Liver (tissue), 9 donors: ENCODE data around the gene SNX32. TPM values are rescaled to one million over a fixed set of nuclear protein-coding genes. Genes with fewer than 3 reads are reported as not detected.

Source experiments
- DNase-seq: peaks from one replicate; pipeline ENCODE4 v3.0.0-alpha.2; 2017; ENCODE audit warnings: low spot score
- H3K27ac ChIP-seq, 2 donors: one replicate each; pipeline ENCODE4 v1.7.0; 2013; ENCODE audit warnings: inconsistent platforms in 2 of 2, low read length in 2 of 2, control low read depth in 1 of 2, low read depth in 1 of 2, mild to moderate bottlenecking in 1 of 2
- H3K27me3 ChIP-seq, 4 donors: one replicate each; pipeline versions ENCODE4 v1.6.1 to v1.7.0; 2013; ENCODE audit warnings: low read length in 3 of 4, inconsistent platforms in 1 of 4, mild to moderate bottlenecking in 1 of 4, moderate library complexity in 1 of 4; ENCODE audit not compliant: control insufficient read depth in 4 of 4, insufficient read depth in 4 of 4
- H3K36me3 ChIP-seq, 4 donors: one replicate each; pipeline versions ENCODE4 v1.6.1 to v1.7.0; 2013; ENCODE audit warnings: low read length in 3 of 4, mild to moderate bottlenecking in 3 of 4, low read depth in 1 of 4, moderate library complexity in 1 of 4; ENCODE audit not compliant: control insufficient read depth in 4 of 4, insufficient read depth in 3 of 4
- H3K4me1 ChIP-seq, 4 donors: one replicate each; pipeline versions ENCODE4 v1.6.1 to v1.7.0; 2013; ENCODE audit warnings: low read length in 3 of 4, mild to moderate bottlenecking in 3 of 4, moderate library complexity in 1 of 4; ENCODE audit not compliant: control insufficient read depth in 4 of 4, insufficient read depth in 4 of 4
- H3K4me3 ChIP-seq, 3 donors: one replicate each; pipeline versions ENCODE4 v1.6.1 to v1.7.0; 2013; ENCODE audit warnings: low read length in 3 of 3, control low read depth in 1 of 3, low read depth in 1 of 3, mild to moderate bottlenecking in 1 of 3
- H3K9ac ChIP-seq, 2 donors: one replicate each; pipeline ENCODE4 v1.7.0; 2013; ENCODE audit warnings: low read length in 2 of 2, mild to moderate bottlenecking in 2 of 2, moderate library complexity in 2 of 2, control low read depth in 1 of 2, low read depth in 1 of 2
- H3K9me3 ChIP-seq, 4 donors: one replicate each; pipeline versions ENCODE4 v1.6.1 to v1.7.0; 2013; ENCODE audit warnings: low read length in 3 of 4; ENCODE audit not compliant: control insufficient read depth in 4 of 4
- EGR1 ChIP-seq, 2 donors: IDR thresholded peaks; 2 replicates each; pipeline ENCODE4 v1.6.1; 2016 to 2018; ENCODE audit warnings: antibody characterized with exemption in 2 of 2, low read depth in 2 of 2
- FOXA1 ChIP-seq: IDR thresholded peaks from 2 replicates; pipeline ENCODE4 v1.6.1; 2016; ENCODE audit warnings: antibody characterized with exemption
- GABPA ChIP-seq, 2 donors: IDR thresholded peaks in 1 of 2; conservative IDR thresholded peaks in 1 of 2; 2 replicates each; pipeline ENCODE4 v1.6.1; 2016; ENCODE audit warnings: antibody characterized with exemption in 2 of 2, mild to moderate bottlenecking in 1 of 2, moderate library complexity in 1 of 2
- HNF4A ChIP-seq, 2 donors: conservative IDR thresholded peaks; 2 replicates each; pipeline ENCODE4 v1.6.1; 2016; ENCODE audit warnings: antibody characterized with exemption in 2 of 2, mild to moderate bottlenecking in 2 of 2
- HNF4G ChIP-seq: IDR thresholded peaks from 2 replicates; pipeline ENCODE4 v1.6.1; 2016; ENCODE audit warnings: antibody characterized with exemption
- JUND ChIP-seq, 2 donors: IDR thresholded peaks; 2 replicates each; pipeline ENCODE4 v1.6.1; 2016; ENCODE audit warnings: antibody characterized with exemption in 2 of 2
- NR2F2 ChIP-seq: IDR thresholded peaks from 2 replicates; pipeline ENCODE4 v1.6.1; 2016; ENCODE audit warnings: antibody characterized with exemption
- RAD21 ChIP-seq, 2 donors: IDR thresholded peaks; 2 replicates each; pipeline ENCODE4 v1.6.1; 2016; ENCODE audit warnings: antibody characterized with exemption in 2 of 2, mild to moderate bottlenecking in 2 of 2
- RXRA ChIP-seq, 2 donors: IDR thresholded peaks; 2 replicates each; pipeline ENCODE4 v1.6.1; 2017 to 2018; ENCODE audit warnings: antibody characterized with exemption in 2 of 2, mild to moderate bottlenecking in 1 of 2
- SP1 ChIP-seq: IDR thresholded peaks from 2 replicates; pipeline ENCODE4 v1.6.1; 2018; ENCODE audit warnings: antibody characterized with exemption, mild to moderate bottlenecking
- TAF1 ChIP-seq: conservative IDR thresholded peaks from 2 replicates; pipeline ENCODE4 v1.6.1; 2016; ENCODE audit warnings: antibody characterized with exemption, mild to moderate bottlenecking
- YY1 ChIP-seq: IDR thresholded peaks from 2 replicates; pipeline ENCODE4 v1.6.1; 2016; ENCODE audit warnings: antibody characterized with exemption, mild to moderate bottlenecking
- WGBS: extraction: QIAGEN DNeasy Blood & Tissue Kit; methylation state at CpG from one replicate; pipeline ENCODE4 v1.1.7; 2013; 5-methylcytosine and 5-hydroxymethylcytosine counted together
- polyA plus RNA-seq, 2 donors: library from polyadenylated mRNA; stranded (reverse) in 1 of 2; unstranded in 1 of 2; fragments of 200-250 nt in 1 of 2; fragments of >200 nt in 1 of 2; fragmentation: Nextera tagmentation in 1 of 2; extraction: Ambion mirVana in 1 of 2; gene quantifications; one replicate each; pipeline versions ENCODE4 v1.2.1 to v1.2.3, GENCODE V29; 2013 to 2015
- total RNA-seq, 2 donors: library from RNA; depleted of rRNA; stranded (reverse); fragments of >200 nt; gene quantifications; one replicate each; pipeline ENCODE4 v1.2.3, GENCODE V29; 2014
- TF ChIP-seq, protein P1 (sequence below): IDR thresholded peaks from 2 replicates; pipeline ENCODE4 v1.6.1; 2016; ENCODE audit warnings: antibody characterized with exemption, mild to moderate bottlenecking
- TF ChIP-seq, protein P2 (sequence below): IDR thresholded peaks from 2 replicates; pipeline ENCODE4 v1.6.1; 2016; ENCODE audit warnings: antibody characterized with exemption
- TF ChIP-seq, protein P3 (sequence below): IDR thresholded peaks from 2 replicates; pipeline ENCODE4 v1.6.1; 2016; ENCODE audit warnings: antibody characterized with exemption
- TF ChIP-seq, protein P4 (sequence below): IDR thresholded peaks from 2 replicates; pipeline ENCODE4 v1.6.1; 2016; ENCODE audit warnings: antibody characterized with exemption
- TF ChIP-seq, protein P5 (sequence below): fragments of 150-350 bp; IDR thresholded peaks from 2 replicates; pipeline ENCODE4 v1.5.1; 2017; ENCODE audit warnings: improper control_type of control experiment, low read depth, low read length; ENCODE audit not compliant: missing input control
- donor health status: healthy.
- donor health status: healthy.
- donor health status: healthy.
- donor health status: healthy.
- donor health status: healthy.

SNX32 gene
- total and polyA plus RNA-seq, 4 donors: under 0.01 to 0.38 (median 0.06) TPM

DNA sequence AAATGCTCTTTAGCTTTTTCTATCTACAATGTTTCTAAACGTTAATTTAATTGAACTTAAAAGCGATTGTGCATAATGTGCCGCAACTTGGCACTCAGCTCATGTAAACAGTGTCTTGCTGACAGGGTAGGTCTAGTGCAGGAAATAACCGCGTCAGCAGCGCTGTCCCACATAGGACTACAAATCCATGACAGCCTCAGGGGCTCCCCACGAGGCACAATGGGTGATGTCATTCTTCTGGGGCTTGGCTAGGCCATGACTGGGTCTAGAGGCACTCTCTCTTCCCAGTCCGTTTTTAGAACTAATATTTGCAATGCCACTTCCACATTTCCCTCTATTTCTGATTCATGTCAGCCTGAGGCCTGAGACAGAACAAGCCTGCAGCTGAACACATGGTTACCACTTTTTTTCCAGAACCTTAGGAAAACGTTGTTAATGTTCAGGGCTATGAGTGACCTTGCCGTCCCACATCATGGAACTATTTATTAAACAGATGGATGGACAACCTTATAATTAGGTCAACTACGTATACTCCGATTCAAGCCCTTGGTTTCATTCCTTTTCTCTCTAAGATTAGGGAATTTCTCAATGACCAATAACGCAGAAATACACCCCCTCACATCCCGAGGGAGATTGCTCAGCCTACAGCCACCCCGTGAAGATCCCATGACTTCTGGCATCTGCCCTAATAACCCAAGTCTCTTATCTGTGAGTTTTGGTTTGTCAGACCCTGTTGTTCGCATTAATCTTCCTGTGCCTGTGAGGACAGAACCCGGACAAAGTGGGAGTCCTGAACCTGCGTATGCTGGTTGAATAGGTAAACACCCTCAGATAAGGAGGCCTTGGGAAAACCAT is 19.4 kb upstream of the SNX32 start:
- H3K27ac ChIP-seq: no peak overlapping the region
- H3K4me3 ChIP-seq: no peak overlapping the region
- WGBS: 75% methylated on average over 18 of the region's 18 CpGs
- H3K9me3 ChIP-seq: no peaks in the 10 kb centered on the region
- peaks cover 0 to 11% (median 6%) of the 10 kb centered on the region in 4 donors for H3K4me1 ChIP-seq
- DNase-seq: no peak
- no peaks in the 10 kb centered on the region for H3K36me3 ChIP-seq
- TF ChIP-seq NR2F2 (no peak), FOXA1 (no peak), EGR1 (IDR thresholded peaks at IDR 0.05; ENCODE audit: low read depth in 2 of 2) (no peak), JUND (IDR thresholded peaks at IDR 0.05) (no peak), RAD21 (IDR thresholded peaks at IDR 0.05) (no peak), GABPA (IDR thresholded peaks at IDR 0.05 in 1 of 2, conservative IDR thresholded peaks at IDR 0.05 in 1 of 2) (no peak), HNF4A (conservative IDR thresholded peaks at IDR 0.05) (no peak)
- TF ChIP-seq, protein P1, sequence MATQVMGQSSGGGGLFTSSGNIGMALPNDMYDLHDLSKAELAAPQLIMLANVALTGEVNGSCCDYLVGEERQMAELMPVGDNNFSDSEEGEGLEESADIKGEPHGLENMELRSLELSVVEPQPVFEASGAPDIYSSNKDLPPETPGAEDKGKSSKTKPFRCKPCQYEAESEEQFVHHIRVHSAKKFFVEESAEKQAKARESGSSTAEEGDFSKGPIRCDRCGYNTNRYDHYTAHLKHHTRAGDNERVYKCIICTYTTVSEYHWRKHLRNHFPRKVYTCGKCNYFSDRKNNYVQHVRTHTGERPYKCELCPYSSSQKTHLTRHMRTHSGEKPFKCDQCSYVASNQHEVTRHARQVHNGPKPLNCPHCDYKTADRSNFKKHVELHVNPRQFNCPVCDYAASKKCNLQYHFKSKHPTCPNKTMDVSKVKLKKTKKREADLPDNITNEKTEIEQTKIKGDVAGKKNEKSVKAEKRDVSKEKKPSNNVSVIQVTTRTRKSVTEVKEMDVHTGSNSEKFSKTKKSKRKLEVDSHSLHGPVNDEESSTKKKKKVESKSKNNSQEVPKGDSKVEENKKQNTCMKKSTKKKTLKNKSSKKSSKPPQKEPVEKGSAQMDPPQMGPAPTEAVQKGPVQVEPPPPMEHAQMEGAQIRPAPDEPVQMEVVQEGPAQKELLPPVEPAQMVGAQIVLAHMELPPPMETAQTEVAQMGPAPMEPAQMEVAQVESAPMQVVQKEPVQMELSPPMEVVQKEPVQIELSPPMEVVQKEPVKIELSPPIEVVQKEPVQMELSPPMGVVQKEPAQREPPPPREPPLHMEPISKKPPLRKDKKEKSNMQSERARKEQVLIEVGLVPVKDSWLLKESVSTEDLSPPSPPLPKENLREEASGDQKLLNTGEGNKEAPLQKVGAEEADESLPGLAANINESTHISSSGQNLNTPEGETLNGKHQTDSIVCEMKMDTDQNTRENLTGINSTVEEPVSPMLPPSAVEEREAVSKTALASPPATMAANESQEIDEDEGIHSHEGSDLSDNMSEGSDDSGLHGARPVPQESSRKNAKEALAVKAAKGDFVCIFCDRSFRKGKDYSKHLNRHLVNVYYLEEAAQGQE: no peak
- TF ChIP-seq, protein P2, sequence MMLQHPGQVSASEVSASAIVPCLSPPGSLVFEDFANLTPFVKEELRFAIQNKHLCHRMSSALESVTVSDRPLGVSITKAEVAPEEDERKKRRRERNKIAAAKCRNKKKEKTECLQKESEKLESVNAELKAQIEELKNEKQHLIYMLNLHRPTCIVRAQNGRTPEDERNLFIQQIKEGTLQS: no peak
- no peak overlapping the region for H3K9ac ChIP-seq
- no peaks in the 10 kb centered on the region for H3K27me3 ChIP-seq

DNA sequence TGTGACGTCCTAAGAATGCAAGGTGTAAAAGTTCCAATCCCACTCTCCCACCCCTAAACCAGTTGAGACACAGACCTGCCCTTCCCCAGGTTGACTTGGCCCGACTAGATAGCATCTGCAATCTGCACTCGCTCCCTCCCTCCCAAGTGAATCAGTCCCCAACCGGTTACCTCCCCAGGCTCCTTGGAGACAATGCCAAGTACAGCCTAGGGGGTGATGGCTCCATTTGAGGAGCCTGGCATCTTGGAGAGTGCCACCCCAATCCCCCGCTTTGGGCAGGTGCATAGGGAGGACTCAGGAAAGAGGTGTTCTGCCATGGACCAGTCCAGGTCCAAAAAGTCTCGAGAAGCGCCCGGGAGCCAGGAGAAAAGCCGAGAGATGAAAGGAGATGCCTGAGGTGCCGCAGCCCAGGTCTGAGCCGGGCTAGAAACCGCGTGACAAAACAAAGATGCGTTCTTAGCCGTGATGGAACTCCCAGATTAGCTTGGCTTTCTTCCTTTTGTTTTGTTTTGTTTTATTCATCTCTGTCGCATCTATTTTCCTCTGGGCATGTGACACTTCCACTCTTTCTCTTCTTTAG is 18.7 kb upstream of the SNX32 start:
- DNase-seq: no peak
- Histone ChIP-seq H3K9me3 (no peaks in the 10 kb centered on the region), H3K27ac (no peak overlapping the region), H3K4me1 (peaks cover 0 to 11% (median 6%) of the 10 kb centered on the region in 4 donors), H3K4me3 (no peak overlapping the region), H3K27me3 (no peaks in the 10 kb centered on the region), H3K9ac (no peak overlapping the region), H3K36me3 (no peaks in the 10 kb centered on the region)
- 91% methylated on average over 16 of the region's 16 CpGs for WGBS
- TF ChIP-seq, protein P2: no peak
- TF ChIP-seq, protein P1: no peak
- TF ChIP-seq YY1 (no peak), TAF1 (no peak), NR2F2 (no peak), JUND (IDR thresholded peaks at IDR 0.05) (no peak), SP1 (no peak), FOXA1 (no peak), HNF4G (no peak), HNF4A (conservative IDR thresholded peaks at IDR 0.05) (no peak), GABPA (IDR thresholded peaks at IDR 0.05 in 1 of 2, conservative IDR thresholded peaks at IDR 0.05 in 1 of 2) (no peak), RXRA (IDR thresholded peaks at IDR 0.05) (no peak)
- TF ChIP-seq, protein P3, sequence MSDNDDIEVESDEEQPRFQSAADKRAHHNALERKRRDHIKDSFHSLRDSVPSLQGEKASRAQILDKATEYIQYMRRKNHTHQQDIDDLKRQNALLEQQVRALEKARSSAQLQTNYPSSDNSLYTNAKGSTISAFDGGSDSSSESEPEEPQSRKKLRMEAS: no peak
- TF ChIP-seq, protein P4, sequence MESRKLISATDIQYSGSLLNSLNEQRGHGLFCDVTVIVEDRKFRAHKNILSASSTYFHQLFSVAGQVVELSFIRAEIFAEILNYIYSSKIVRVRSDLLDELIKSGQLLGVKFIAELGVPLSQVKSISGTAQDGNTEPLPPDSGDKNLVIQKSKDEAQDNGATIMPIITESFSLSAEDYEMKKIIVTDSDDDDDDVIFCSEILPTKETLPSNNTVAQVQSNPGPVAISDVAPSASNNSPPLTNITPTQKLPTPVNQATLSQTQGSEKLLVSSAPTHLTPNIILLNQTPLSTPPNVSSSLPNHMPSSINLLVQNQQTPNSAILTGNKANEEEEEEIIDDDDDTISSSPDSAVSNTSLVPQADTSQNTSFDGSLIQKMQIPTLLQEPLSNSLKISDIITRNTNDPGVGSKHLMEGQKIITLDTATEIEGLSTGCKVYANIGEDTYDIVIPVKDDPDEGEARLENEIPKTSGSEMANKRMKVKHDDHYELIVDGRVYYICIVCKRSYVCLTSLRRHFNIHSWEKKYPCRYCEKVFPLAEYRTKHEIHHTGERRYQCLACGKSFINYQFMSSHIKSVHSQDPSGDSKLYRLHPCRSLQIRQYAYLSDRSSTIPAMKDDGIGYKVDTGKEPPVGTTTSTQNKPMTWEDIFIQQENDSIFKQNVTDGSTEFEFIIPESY: no peak
- TF ChIP-seq, protein P5, sequence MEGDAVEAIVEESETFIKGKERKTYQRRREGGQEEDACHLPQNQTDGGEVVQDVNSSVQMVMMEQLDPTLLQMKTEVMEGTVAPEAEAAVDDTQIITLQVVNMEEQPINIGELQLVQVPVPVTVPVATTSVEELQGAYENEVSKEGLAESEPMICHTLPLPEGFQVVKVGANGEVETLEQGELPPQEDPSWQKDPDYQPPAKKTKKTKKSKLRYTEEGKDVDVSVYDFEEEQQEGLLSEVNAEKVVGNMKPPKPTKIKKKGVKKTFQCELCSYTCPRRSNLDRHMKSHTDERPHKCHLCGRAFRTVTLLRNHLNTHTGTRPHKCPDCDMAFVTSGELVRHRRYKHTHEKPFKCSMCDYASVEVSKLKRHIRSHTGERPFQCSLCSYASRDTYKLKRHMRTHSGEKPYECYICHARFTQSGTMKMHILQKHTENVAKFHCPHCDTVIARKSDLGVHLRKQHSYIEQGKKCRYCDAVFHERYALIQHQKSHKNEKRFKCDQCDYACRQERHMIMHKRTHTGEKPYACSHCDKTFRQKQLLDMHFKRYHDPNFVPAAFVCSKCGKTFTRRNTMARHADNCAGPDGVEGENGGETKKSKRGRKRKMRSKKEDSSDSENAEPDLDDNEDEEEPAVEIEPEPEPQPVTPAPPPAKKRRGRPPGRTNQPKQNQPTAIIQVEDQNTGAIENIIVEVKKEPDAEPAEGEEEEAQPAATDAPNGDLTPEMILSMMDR: no peak
